HG03280 (cell line): ENCODE data around the gene ATPAF2.
"Not testable (repeated sequence)": the region's sequence is repeated elsewhere in the genome, so short reads cannot be mapped to it uniquely, and the experiment has no call there.

Experiments
- ATAC-seq: cut with Tn5 transposase; IDR thresholded peaks from one replicate; pipeline ENCODE4 v1.9.1; 2021; ENCODE audit warnings: mild to moderate bottlenecking, moderate library complexity; ENCODE audit not compliant: unreplicated experiment

The ATPAF2 gene

GRCh38 chr17:18014006-18014405, 25.0 kb downstream of the ATPAF2 start:
- no peak for ATAC-seq

DNA sequence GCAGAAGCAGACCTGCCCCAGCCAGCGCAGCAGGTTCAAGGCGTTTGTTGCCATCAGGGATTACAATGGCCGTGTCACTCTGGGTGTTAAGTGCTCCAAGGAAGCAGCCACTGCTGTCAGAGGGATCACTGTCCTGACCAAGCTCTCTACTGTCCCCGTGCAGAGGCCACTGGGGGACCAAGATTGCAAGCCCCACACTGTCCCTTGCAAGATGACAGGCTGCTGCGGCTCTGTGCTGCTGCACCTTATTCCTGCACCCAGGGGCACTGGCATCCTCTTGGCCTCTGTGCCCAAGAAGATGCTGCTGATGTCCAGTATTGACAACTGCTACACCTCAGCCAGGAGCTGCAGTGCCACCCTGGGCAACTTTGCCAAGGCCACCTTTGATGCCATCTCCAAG, 27.7 kb downstream of the ATPAF2 start:
- no peak for ATAC-seq

DNA sequence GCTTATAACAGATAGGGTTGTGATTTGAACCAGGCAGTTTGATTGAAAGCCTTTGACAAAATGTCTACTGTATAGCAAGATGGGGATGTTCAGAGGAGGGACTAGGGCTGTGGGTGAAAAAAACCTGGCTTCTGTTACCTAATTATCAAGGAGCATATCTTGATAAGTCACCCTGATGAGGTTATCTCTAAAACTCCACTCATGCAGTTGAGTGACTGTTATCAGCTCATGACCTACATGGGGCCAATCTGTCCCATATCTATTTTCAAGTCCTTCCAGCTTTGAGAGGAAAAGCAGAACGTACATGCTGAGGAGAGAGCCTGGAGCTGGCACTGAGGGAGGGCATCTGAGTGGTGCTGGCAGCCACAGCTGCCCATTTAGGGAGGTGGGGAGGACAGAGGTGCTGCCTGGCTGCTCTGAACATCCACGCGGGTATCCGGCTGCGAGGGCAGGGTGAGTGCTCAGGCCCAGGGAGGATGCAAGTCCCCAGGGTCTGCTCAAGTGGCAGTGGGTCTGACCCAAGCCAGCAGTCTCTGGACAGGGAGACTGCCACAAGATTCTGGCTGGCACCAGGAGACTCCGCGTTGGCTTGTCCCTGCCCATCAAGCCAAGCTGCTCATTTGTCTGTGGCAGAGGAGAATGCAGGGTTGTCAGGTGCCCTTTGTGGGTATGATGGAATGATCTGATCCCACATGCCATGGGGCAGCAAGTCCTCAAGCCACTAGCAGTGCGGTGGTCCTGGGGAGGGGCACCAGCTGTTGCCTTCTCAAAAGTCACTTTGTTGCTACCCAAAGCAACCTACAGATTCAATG, 29.2 kb downstream of the ATPAF2 start:
- no peak for ATAC-seq

DNA sequence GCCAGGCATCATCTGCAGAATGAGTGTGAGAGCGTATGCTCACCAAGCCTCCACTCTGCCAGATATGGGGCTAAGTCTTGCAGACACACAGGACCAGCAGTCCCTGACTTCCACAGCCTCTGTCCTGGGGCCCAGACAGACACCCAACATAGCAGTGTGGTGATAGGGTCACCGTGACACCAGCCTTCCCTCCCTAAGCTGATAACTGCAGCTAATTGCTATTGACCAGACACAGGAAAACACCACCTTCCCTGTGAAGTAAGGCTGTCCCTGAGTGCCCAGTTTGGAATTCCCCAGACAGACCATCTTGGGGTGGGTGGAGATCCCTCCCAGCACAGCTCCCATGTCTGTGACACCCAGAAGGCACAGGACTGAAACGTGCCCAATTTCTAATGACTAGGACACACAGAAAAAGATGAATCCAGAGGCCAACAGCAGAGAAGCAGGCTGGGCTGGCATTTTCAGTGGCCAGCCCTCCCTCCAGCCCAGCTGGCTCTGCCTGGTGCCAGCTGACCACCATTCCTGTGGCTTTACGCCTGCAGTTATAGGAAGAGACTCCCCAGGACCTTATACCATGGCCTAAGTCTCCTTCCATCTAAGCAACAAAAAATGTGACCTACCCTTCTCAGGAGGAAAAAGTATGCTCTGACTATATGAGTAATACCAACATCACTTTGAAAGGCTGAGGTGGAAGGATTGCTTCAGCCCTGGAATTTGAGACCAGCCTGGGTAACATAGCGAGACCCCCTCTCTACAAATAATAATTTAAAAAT, 30.3 kb downstream of the ATPAF2 start:
- no peak for ATAC-seq

DNA sequence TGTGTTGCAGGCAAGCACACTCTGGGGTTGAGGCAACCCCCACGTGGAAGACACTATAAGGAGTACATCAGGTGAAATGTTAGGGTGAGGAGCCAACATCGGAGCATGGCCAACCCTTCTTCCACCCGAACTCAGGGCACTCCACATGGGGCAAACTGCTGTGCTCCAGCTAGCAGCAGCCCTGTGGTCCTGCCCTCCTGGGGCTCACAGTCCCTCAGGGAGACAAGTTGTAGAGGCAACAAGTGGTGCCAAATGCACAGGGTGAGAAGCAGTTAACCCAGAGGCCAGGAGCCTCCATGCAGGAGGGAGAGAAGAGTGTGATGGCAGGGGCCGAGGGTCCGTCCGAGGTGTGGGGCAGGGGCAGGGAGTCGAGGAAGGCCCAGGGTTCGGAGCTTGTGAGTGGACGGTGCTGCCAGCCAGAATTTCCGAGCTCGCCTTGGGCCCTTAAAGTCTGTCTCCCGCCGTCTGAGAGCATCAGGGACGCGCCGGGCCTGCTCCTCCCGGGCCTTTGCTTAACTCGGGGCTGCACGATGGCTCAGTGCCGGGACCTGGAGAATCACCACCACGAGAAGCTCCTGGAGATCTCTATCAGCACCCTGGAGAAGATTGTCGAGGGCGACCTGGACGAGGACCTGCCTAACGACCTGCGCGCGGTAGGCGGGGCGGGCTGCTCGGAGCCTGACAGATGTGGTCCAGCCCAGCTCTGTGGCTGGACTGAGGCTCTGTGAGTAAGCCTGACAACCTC, 32.3 kb downstream of the ATPAF2 start:
- no peak for ATAC-seq

DNA sequence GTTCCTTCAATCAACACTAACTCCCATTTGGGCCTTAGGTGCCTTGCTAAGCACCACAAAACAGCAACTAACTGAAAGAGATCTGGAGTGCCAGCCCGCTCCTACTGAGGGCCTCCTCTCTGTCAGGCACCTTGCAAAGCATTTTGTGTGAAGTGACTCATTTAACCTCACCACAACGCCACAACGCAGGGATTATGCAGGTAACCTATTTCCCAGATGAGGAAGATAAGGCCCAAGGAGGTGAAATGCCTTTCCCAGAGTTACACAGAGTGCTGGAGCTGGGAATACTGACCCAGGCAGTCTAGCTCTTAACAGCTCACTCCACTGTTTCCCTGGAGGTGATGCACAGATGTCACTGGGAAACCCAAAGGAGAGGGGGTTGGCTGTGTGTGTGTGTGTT, 33.5 kb downstream of the ATPAF2 start:
- no peak for ATAC-seq

GRCh38 chr17:18004884-18005305, 34.1 kb downstream of the ATPAF2 start:
- no peak for ATAC-seq

DNA sequence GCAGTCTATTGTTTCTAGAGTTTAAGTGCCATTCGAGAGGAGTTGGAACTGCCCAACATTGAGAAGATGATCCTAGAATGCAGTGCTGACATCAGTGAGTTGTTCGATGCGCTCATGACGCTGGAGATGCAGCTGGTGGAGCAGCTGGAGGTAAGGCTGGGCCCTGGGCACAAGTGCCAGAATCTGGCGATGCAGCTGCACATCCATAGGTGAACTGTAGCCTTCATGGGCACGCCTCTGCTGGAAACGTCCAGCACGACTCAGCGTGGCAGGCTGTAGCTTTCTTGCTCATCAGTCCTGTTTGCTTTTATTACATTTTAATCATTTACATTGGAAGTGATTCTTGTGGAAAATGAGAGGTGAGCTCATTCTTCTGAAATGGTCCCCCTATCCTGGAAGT, 34.6 kb downstream of the ATPAF2 start:
- no peak for ATAC-seq

DNA sequence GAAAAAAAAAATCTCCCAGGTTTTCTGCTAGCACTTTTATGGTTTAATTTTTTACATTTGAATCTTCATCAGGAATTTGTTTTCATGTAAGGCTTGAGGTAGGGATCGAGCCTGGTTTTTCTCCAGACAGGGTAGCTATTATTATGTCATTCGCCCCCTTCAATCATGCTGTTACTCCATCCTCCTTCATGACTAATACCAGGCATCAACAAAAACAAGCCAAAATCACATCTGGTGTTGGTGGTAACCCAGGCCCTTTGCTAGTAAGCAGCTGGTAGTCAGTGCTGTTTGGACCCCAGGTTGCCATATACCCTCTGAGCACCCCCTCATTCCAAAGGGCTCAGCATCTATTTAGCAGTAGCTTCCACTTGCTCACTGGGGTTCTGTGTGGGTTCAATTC, 36.8 kb downstream of the ATPAF2 start:
- ATAC-seq, result no peak

GRCh38 chr17:18000030-18000408, 38.9 kb downstream of the ATPAF2 start:
- ATAC-seq, result no peak

DNA sequence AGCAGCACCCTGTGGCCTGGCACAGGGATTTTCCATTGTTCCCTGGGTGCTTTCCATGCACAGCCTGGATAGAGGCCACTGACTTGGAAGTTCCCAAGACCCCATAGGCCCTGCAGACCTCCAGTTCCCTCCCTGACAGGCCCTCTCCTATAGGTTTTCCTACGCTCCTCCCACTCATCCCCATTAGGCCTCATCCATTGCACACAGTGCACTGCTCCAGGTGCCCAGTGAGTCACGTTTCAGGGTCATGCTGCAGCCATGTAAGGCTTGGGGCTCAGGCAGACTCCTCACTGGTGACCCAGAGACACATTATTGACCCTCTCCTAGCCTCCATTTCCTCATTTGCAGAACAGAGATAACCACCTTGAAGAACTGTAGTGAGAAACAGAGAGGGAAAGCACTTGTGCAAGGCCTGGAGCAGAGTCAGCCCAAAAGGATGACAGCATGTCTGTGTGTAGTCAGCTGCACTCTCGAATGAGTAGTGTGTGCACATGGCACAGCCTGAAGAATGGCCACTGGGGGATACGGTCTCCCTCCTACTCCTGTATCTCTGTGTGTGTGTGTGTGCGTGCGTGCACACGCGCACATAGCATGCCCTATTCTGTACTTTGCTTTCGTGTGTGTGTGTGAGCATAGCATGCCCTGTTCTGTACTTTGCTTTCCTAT, 39.5 kb downstream of the ATPAF2 start:
- ATAC-seq, result no peak

DNA sequence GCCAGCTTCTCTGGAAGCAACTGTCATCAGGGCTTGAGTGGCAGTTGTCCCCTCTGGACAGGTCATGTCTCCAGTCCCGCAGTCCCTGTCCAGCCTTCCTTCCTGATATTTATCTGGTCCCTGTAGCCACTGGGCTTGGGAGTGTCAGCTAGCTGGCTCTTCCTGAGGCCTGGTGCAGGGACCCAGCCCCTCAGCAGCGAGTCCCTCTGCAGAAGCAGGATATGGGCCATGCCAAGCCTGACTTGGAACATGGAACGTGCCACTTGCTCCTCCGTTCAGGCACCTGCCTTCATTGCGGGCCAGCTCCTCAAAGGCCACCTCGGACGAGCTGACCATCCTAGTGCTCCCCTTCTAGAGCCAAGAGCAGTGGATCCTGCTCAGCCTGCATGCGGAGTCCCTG, 40.0 kb downstream of the ATPAF2 start:
- ATAC-seq, result no peak

DNA sequence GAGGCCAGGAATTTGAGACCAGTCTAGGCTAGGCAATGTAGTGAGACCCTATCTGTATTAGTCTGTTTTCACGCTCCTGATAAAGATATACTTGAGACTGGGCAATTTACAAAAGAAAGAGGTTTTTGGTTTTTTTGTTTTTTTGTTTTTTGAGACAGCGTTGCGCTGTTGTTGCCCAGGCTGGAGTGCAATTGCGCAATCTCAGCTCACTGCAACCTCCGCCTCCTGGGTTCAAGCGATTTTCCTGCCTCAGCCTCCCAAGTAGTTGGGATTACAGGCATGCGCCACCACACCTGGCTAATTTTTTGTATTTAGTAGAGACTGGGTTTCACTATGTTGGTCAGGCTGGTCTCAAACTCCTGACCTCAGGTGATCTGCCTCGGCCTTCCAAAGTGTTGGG, 43.1 kb downstream of the ATPAF2 start:
- not testable (repeated sequence) for ATAC-seq

GRCh38 chr17:17994271-17995069, 44.5 kb downstream of the ATPAF2 start:
- no peak for ATAC-seq

GRCh38 chr17:17993852-17994251, 45.1 kb downstream of the ATPAF2 start:
- no peak for ATAC-seq

- no peak for ATAC-seq
These were observed 45.6 kb downstream of the ATPAF2 start for GRCh38 chr17:17993366-17993765.

DNA sequence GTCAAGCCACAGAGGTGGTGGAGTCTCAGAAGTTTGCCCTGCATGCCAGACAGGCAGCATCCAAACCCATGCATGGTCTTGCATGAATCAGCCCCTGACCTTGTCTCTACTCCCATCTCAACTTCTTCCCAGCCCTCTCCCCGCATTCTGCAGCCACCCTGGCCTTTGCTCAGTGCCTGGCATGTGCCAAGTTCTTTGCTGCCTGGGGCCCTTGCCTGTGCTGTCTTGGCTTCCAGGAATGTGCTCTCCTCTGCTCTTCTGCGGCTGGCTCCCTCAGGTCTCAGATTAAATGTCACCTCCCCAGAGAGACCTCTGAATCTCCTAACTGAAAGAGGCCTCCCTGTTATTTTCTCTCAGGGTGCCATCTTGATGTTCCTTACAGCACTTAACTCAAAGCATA, 48.7 kb downstream of the ATPAF2 start:
- ATAC-seq, result no peak

DNA sequence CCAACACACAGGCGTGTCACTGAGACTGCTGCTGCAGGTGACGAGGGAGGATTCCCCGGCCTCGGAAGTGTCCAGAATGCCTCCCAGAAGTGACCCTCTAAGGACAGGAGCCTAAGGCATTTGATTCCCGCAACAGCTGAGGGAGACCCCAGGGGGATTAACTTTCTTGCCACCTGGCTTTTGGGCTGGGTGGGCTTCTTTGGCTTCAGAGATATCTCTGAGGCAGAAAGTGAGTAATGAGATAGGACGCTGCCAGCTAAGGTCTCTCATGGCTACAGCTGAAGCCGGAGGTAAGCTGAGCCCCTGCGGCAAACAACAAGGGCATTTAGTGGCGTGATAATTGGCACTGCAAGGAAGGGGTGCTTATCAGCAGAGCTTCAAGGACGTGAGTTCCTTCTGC, 49.4 kb downstream of the ATPAF2 start:
- ATAC-seq, result no peak

DNA sequence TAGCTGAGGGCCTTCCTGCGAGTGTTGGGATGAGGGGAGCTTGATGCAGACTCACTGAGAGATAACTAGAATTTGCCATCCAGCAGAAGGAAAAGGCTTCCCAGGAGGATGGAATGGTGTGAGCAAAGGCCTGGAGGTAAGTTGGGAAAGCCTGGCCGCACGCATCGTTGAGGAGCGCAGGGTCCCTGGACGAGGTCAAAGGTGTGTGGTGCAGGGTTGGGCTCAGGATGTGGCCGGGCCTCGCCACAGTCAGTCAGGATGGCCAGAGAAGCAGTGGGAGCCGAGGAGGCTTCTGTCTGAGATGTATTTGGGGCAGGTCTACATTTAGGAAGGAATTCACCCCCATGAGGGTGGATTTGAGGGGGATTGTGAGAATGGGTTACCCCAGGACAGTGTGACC, 49.9 kb downstream of the ATPAF2 start:
- no peak for ATAC-seq

GRCh38 chr17:17988427-17988945, 50.5 kb downstream of the ATPAF2 start:
- ATAC-seq, result no peak
